ENCODE measurements around the gene BLMH. TPM values are rescaled to one million over a fixed set of nuclear protein-coding genes. Genes with fewer than 3 reads are reported as not detected.

Gene BLMH
- total and polyA plus RNA-seq, 2 experiments from 2014 or later: 36.4 to 58.7 TPM

DNA sequence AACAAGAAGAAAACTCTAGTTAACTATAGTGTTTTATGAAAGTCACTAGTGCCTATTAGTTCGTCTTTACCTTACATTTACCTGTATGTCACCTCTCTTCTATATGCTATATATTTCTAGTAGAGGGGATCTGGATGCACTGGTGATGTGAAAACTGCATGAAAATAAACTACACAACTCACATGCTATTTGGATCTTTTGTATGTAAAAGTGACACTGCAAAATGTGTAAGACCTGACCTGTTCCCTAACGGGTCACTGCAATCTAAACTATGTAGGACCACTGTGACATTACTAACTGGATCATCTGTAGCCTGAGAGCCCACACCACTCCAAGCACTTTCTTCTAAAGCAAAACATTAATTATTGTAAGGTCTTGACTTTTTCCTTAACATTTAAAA lies 1.7 kb downstream of the BLMH start:
- H3K27me3 ChIP-seq (ENCODE audit: insufficient read depth): peaks cover 17% of the 10 kb centered on the region; the same call in 1 of the 2 replicates
- ATAC-seq (no peak), DNase-seq (ENCODE audit: low spot score) (no peak)
- TF ChIP-seq POLR2AphosphoS5 (IDR thresholded peaks at IDR 0.05; ENCODE audit: low read depth) (no peak), CREB1 (CRISPR knock-in tag; IDR thresholded peaks at IDR 0.05; ENCODE audit: low read depth) (no peak), ZNF114 (CRISPR knock-in tag; IDR thresholded peaks at IDR 0.05) (no peak), ZNF331 (CRISPR knock-in tag; IDR thresholded peaks at IDR 0.05; ENCODE audit: low read depth) (no peak), JUNB (IDR thresholded peaks at IDR 0.05; ENCODE audit: unreplicated experiment) (no peak), NANOG (IDR thresholded peaks at IDR 0.05; ENCODE audit: borderline replicate concordance) (no peak), EZH2phosphoT487 (IDR thresholded peaks at IDR 0.05; ENCODE audit: unreplicated experiment) (no peak), EZH2 (IDR thresholded peaks at IDR 0.05; ENCODE audit: low read depth, unreplicated experiment) (no peak), STAT1 (IDR thresholded peaks at IDR 0.05; ENCODE audit: unreplicated experiment) (no peak)
- TF ChIP-seq, protein P1, sequence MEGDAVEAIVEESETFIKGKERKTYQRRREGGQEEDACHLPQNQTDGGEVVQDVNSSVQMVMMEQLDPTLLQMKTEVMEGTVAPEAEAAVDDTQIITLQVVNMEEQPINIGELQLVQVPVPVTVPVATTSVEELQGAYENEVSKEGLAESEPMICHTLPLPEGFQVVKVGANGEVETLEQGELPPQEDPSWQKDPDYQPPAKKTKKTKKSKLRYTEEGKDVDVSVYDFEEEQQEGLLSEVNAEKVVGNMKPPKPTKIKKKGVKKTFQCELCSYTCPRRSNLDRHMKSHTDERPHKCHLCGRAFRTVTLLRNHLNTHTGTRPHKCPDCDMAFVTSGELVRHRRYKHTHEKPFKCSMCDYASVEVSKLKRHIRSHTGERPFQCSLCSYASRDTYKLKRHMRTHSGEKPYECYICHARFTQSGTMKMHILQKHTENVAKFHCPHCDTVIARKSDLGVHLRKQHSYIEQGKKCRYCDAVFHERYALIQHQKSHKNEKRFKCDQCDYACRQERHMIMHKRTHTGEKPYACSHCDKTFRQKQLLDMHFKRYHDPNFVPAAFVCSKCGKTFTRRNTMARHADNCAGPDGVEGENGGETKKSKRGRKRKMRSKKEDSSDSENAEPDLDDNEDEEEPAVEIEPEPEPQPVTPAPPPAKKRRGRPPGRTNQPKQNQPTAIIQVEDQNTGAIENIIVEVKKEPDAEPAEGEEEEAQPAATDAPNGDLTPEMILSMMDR (conservative IDR thresholded peaks at IDR 0.05; ENCODE audit: low read depth in 2 of 2): no peak
- TF ChIP-seq, protein P2, sequence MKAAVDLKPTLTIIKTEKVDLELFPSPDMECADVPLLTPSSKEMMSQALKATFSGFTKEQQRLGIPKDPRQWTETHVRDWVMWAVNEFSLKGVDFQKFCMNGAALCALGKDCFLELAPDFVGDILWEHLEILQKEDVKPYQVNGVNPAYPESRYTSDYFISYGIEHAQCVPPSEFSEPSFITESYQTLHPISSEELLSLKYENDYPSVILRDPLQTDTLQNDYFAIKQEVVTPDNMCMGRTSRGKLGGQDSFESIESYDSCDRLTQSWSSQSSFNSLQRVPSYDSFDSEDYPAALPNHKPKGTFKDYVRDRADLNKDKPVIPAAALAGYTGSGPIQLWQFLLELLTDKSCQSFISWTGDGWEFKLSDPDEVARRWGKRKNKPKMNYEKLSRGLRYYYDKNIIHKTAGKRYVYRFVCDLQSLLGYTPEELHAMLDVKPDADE (IDR thresholded peaks at IDR 0.05): no peak
- TF ChIP-seq, protein P3, sequence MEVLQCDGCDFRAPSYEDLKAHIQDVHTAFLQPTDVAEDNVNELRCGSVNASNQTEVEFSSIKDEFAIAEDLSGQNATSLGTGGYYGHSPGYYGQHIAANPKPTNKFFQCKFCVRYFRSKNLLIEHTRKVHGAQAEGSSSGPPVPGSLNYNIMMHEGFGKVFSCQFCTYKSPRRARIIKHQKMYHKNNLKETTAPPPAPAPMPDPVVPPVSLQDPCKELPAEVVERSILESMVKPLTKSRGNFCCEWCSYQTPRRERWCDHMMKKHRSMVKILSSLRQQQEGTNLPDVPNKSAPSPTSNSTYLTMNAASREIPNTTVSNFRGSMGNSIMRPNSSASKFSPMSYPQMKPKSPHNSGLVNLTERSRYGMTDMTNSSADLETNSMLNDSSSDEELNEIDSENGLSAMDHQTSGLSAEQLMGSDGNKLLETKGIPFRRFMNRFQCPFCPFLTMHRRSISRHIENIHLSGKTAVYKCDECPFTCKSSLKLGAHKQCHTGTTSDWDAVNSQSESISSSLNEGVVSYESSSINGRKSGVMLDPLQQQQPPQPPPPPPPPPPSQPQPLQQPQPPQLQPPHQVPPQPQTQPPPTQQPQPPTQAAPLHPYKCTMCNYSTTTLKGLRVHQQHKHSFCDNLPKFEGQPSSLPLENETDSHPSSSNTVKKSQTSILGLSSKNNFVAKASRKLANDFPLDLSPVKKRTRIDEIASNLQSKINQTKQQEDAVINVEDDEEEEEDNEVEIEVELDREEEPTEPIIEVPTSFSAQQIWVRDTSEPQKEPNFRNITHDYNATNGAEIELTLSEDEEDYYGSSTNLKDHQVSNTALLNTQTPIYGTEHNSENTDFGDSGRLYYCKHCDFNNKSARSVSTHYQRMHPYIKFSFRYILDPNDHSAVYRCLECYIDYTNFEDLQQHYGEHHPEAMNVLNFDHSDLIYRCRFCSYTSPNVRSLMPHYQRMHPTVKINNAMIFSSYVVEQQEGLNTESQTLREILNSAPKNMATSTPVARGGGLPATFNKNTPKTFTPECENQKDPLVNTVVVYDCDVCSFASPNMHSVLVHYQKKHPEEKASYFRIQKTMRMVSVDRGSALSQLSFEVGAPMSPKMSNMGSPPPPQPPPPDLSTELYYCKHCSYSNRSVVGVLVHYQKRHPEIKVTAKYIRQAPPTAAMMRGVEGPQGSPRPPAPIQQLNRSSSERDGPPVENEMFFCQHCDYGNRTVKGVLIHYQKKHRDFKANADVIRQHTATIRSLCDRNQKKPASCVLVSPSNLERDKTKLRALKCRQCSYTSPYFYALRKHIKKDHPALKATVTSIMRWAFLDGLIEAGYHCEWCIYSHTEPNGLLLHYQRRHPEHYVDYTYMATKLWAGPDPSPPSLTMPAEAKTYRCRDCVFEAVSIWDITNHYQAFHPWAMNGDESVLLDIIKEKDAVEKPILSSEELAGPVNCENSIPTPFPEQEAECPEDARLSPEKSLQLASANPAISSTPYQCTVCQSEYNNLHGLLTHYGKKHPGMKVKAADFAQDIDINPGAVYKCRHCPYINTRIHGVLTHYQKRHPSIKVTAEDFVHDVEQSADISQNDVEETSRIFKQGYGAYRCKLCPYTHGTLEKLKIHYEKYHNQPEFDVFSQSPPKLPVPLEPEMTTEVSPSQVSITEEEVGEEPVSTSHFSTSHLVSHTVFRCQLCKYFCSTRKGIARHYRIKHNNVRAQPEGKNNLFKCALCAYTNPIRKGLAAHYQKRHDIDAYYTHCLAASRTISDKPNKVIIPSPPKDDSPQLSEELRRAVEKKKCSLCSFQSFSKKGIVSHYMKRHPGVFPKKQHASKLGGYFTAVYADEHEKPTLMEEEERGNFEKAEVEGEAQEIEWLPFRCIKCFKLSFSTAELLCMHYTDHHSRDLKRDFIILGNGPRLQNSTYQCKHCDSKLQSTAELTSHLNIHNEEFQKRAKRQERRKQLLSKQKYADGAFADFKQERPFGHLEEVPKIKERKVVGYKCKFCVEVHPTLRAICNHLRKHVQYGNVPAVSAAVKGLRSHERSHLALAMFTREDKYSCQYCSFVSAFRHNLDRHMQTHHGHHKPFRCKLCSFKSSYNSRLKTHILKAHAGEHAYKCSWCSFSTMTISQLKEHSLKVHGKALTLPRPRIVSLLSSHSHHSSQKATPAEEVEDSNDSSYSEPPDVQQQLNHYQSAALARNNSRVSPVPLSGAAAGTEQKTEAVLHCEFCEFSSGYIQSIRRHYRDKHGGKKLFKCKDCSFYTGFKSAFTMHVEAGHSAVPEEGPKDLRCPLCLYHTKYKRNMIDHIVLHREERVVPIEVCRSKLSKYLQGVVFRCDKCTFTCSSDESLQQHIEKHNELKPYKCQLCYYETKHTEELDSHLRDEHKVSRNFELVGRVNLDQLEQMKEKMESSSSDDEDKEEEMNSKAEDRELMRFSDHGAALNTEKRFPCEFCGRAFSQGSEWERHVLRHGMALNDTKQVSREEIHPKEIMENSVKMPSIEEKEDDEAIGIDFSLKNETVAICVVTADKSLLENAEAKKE (CRISPR knock-in tag; IDR thresholded peaks at IDR 0.05): no peak
- TF ChIP-seq, protein P4, sequence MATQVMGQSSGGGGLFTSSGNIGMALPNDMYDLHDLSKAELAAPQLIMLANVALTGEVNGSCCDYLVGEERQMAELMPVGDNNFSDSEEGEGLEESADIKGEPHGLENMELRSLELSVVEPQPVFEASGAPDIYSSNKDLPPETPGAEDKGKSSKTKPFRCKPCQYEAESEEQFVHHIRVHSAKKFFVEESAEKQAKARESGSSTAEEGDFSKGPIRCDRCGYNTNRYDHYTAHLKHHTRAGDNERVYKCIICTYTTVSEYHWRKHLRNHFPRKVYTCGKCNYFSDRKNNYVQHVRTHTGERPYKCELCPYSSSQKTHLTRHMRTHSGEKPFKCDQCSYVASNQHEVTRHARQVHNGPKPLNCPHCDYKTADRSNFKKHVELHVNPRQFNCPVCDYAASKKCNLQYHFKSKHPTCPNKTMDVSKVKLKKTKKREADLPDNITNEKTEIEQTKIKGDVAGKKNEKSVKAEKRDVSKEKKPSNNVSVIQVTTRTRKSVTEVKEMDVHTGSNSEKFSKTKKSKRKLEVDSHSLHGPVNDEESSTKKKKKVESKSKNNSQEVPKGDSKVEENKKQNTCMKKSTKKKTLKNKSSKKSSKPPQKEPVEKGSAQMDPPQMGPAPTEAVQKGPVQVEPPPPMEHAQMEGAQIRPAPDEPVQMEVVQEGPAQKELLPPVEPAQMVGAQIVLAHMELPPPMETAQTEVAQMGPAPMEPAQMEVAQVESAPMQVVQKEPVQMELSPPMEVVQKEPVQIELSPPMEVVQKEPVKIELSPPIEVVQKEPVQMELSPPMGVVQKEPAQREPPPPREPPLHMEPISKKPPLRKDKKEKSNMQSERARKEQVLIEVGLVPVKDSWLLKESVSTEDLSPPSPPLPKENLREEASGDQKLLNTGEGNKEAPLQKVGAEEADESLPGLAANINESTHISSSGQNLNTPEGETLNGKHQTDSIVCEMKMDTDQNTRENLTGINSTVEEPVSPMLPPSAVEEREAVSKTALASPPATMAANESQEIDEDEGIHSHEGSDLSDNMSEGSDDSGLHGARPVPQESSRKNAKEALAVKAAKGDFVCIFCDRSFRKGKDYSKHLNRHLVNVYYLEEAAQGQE (IDR thresholded peaks at IDR 0.05; ENCODE audit: unreplicated experiment): no peak
- peaks cover 11% of the 10 kb centered on the region; the same call in 1 of the 2 replicates for H3F3A ChIP-seq (replicated peaks; ENCODE audit: low read depth)
- H3K9me3 Mint-ChIP-seq: no peaks in the 10 kb centered on the region
- peak overlapping the region; percentile 90; the same call in 2 of the 3 replicates for H3K4me3 Mint-ChIP-seq
- H3K4me2 ChIP-seq: peak overlapping the region; percentile 94
- H3K27ac Mint-ChIP-seq: no peak overlapping the region
- peaks cover 12% of the 10 kb centered on the region for H4K20me1 ChIP-seq (replicated peaks; ENCODE audit: insufficient read depth)
- no peaks in the 10 kb centered on the region for H3K9me2 ChIP-seq (ENCODE audit: insufficient read depth)
- H3K36me3 ChIP-seq (ENCODE audit: insufficient read depth): peaks cover 25% of the 10 kb centered on the region; the same call in 1 of the 2 replicates
- peaks cover 9% of the 10 kb centered on the region; the same call in 1 of the 2 replicates for H3K4me1 ChIP-seq (ENCODE audit: insufficient read depth)
- H3K27ac ChIP-seq (ENCODE audit: low read depth): no peak overlapping the region
- H3K36me3 Mint-ChIP-seq (ENCODE audit: low read depth): peaks cover 31% of the 10 kb centered on the region
- H3K79me2 ChIP-seq (replicated peaks; ENCODE audit: insufficient read depth): peaks cover 21% of the 10 kb centered on the region
- peaks cover 6% of the 10 kb centered on the region for H3K27me3 Mint-ChIP-seq (ENCODE audit: insufficient read depth, low read depth, poor library complexity)
- H3K4me1 Mint-ChIP-seq: peaks cover 6% of the 10 kb centered on the region; the same call in 2 of the 3 replicates
- H3K4me3 ChIP-seq: no peak overlapping the region
- no peak overlapping the region for H2AFZ ChIP-seq
